ENCODE results near the gene NEK2. TPM values are rescaled to one million over a fixed set of nuclear protein-coding genes. Genes with fewer than 3 reads are reported as not detected.

Gene NEK2
- total RNA-seq, 1 experiment from 2014 or later, result 17.6 TPM

- Histone ChIP-seq H2BK5ac (ENCODE audit: insufficient read length, low read length) (no peak overlapping the region), H2BK20ac (ENCODE audit: low read depth, low read length, poor library complexity, severe bottlenecking) (no peak overlapping the region), H4K8ac (replicated peaks; ENCODE audit: insufficient read length, low read depth, low read length) (no peak overlapping the region), H3K23me2 (ENCODE audit: insufficient read length, low read depth, low read length, poor library complexity, severe bottlenecking) (no peaks in the 10 kb centered on the region), H2BK12ac (ENCODE audit: insufficient read length, low read depth, low read length) (no peak overlapping the region), H3K4me1 (ENCODE audit: insufficient read depth, low read length) (no peaks in the 10 kb centered on the region), H3K79me2 (ENCODE audit: insufficient read depth, low read length) (no peaks in the 10 kb centered on the region), H3K56ac (ENCODE audit: insufficient read length, low read depth, low read length) (no peak overlapping the region), H3K27me3 (ENCODE audit: insufficient read depth, low read length) (no peaks in the 10 kb centered on the region), H3K9me3 (ENCODE audit: control insufficient read depth, low read depth, low read length) (no peaks in the 10 kb centered on the region), H4K5ac (ENCODE audit: insufficient read length, low read depth, low read length) (no peak overlapping the region), H4K91ac (ENCODE audit: insufficient read length, low read depth, low read length) (no peak overlapping the region), H3K4ac (ENCODE audit: low read depth, low read length) (no peak overlapping the region), H3T11ph (ENCODE audit: low read length) (no peak overlapping the region), H2AFZ (ENCODE audit: low read length) (no peak overlapping the region), H3K23ac (ENCODE audit: insufficient read length, low read depth, low read length) (no peak overlapping the region), H3K79me1 (ENCODE audit: insufficient read depth, low read depth, low read length, poor library complexity, severe bottlenecking) (no peaks in the 10 kb centered on the region), H3K4me2 (ENCODE audit: insufficient read depth, insufficient read length, low read length) (no peak overlapping the region), H2AK5ac (ENCODE audit: insufficient read length, low read length) (no peak overlapping the region), H3K14ac (ENCODE audit: insufficient read depth, low read length) (no peak overlapping the region), H3K9ac (ENCODE audit: extremely low read depth, insufficient read length, low read length) (no peak overlapping the region), H4K20me1 (ENCODE audit: control insufficient read depth, insufficient read depth, insufficient read length) (no peaks in the 10 kb centered on the region), H2BK15ac (ENCODE audit: low read depth, low read length) (no peak overlapping the region), H3K27ac (ENCODE audit: insufficient read length, low read depth, low read length) (no peak overlapping the region), H2BK120ac (ENCODE audit: low read depth, low read length, poor library complexity, severe bottlenecking) (no peak overlapping the region), H3K18ac (ENCODE audit: insufficient read length, low read depth, low read length) (no peak overlapping the region)
- TF ChIP-seq CTCF (conservative IDR thresholded peaks at IDR 0.05), result no peak
- no peak overlapping the region for H3K27ac Mint-ChIP-seq
- WGBS (ENCODE audit: extremely low coverage, insufficient read length, low lambda C conversion rate), result no CpG with 5 or more reads among the region's 3 CpGs
- H3K9me3 Mint-ChIP-seq, result no peaks in the 10 kb centered on the region
- H3K4me1 Mint-ChIP-seq, result peaks cover 4 to 5% of the 10 kb centered on the region in 2 experiments; a peak in 2 of 4 replicates
- no peak overlapping the region for H3K4me3 Mint-ChIP-seq
- no peaks in the 10 kb centered on the region for H3K36me3 Mint-ChIP-seq (ENCODE audit: insufficient read depth in 1 of 3, low read depth in 3 of 3)
- no peaks in the 10 kb centered on the region; the same call in 1 of the 2 replicates for H3K27me3 Mint-ChIP-seq (ENCODE audit: low read depth)
- no peak for DNase-seq
These were observed 27.1 kb downstream of the NEK2 start for GRCh38 chr1:211648336-211648735.
